GM23248 (cell line): ENCODE data around the gene POMT1. TPM values are rescaled to one million over a fixed set of nuclear protein-coding genes. Genes with fewer than 3 reads are reported as not detected.

Experiments
- DNase-seq: peaks from one replicate; pipeline ENCODE4 v3.0.0-alpha.2; 2015
- H2AFZ ChIP-seq: fragments of 200-600 bp; sonication (generic); 2 replicates; pipeline ENCODE4 v1.6.1; 2016; ENCODE audit warnings: antibody characterized with exemption
- H3F3A ChIP-seq: fragments of 200-600 bp; sonication (generic); 2 replicates; pipeline ENCODE4 v1.6.1; 2016; ENCODE audit warnings: mild to moderate bottlenecking, antibody characterized with exemption, mixed run types; ENCODE audit not compliant: insufficient read depth
- H3K27ac ChIP-seq: fragments of 200-600 bp; sonication (generic); 2 replicates; pipeline ENCODE4 v1.5.1; 2016; ENCODE audit warnings: mild to moderate bottlenecking
- H3K27me3 ChIP-seq: fragments of 200-600 bp; sonication (generic); replicated peaks from 2 replicates; pipeline ENCODE4 v1.6.1; 2016; ENCODE audit warnings: mild to moderate bottlenecking; ENCODE audit not compliant: insufficient read depth
- H3K36me3 ChIP-seq: fragments of 200-600 bp; sonication (generic); 2 replicates; pipeline ENCODE4 v1.6.1; 2016; ENCODE audit warnings: low read depth, mild to moderate bottlenecking
- H3K4me1 ChIP-seq: fragments of 200-600 bp; sonication (generic); 2 replicates; pipeline ENCODE4 v1.6.1; 2016; ENCODE audit warnings: mild to moderate bottlenecking; ENCODE audit not compliant: insufficient read depth
- H3K4me2 ChIP-seq: fragments of 200-600 bp; sonication (generic); one replicate; pipeline ENCODE4 v1.6.1; 2016; ENCODE audit warnings: mild to moderate bottlenecking; ENCODE audit not compliant: unreplicated experiment
- H3K4me3 ChIP-seq: fragments of 200-600 bp; sonication (generic); 2 replicates; pipeline ENCODE4 v1.5.1; 2016; ENCODE audit warnings: mild to moderate bottlenecking
- H3K79me2 ChIP-seq: fragments of 200-600 bp; sonication (generic); 2 replicates; pipeline ENCODE4 v1.6.1; 2016; ENCODE audit warnings: mild to moderate bottlenecking; ENCODE audit not compliant: insufficient read depth
- H3K9ac ChIP-seq: fragments of 200-600 bp; sonication (generic); 2 replicates; pipeline ENCODE4 v1.6.1; 2016; ENCODE audit warnings: mild to moderate bottlenecking
- H3K9me2 ChIP-seq: fragments of 200-600 bp; sonication (generic); 2 replicates; pipeline ENCODE4 v1.6.1; 2016; ENCODE audit warnings: mixed run types, mild to moderate bottlenecking, moderate library complexity; ENCODE audit not compliant: insufficient read depth
- H3K9me3 ChIP-seq: fragments of 200-600 bp; sonication (generic); one replicate; pipeline ENCODE4 v1.6.1; 2017; ENCODE audit warnings: low read depth
- H4K20me1 ChIP-seq: fragments of 200-600 bp; sonication (generic); 2 replicates; pipeline ENCODE4 v1.6.0; 2016; ENCODE audit not compliant: insufficient read depth
- EZH2 ChIP-seq: fragments of 200-600 bp; sonication (generic); IDR thresholded peaks from 2 replicates; pipeline ENCODE4 v1.6.1; 2018; ENCODE audit warnings: antibody characterized with exemption, mild to moderate bottlenecking; ENCODE audit not compliant: insufficient read depth, poor library complexity, severe bottlenecking
- EZH2phosphoT487 ChIP-seq: fragments of 200-600 bp; sonication (generic); IDR thresholded peaks from 2 replicates; pipeline ENCODE4 v1.6.1; 2018; ENCODE audit warnings: antibody characterized with exemption, moderate library complexity, mild to moderate bottlenecking, low read depth; ENCODE audit not compliant: insufficient read depth
- WGBS, 2 experiments: methylation state at CpG; one replicate each; pipeline ENCODE4 v1.1.6; 2015 to 2017; ENCODE audit warnings: low lambda C conversion rate in 2 of 2, low coverage in 1 of 2; ENCODE audit errors: missing lambda C conversion rate in 2 of 2; 5-methylcytosine and 5-hydroxymethylcytosine counted together
- in situ Hi-C: fragments of 300-500 bp; cut with MboI; formaldehyde crosslinking; loops from 2 replicates; pipeline ENCODE4 v1.15.0; 2020
- polyA plus RNA-seq: library from polyadenylated mRNA; unstranded; fragments of >200 nt; fragmentation: Nextera tagmentation; extraction: Ambion mirVana; gene quantifications from 2 replicates; pipeline ENCODE4 v1.2.1, GENCODE V29; 2016
- total RNA-seq: library from RNA; depleted of rRNA; stranded (reverse); fragments of >200 nt; shearing (Covaris generic); gene quantifications from 2 replicates; pipeline ENCODE4 v1.2.3, GENCODE V29; 2014

Gene POMT1
- total and polyA plus RNA-seq, 2 experiments from 2014 or later, result 28.4 to 32.9 TPM

- Histone ChIP-seq H3K27ac (no peak overlapping the region), H3K27me3 (no peaks in the 10 kb centered on the region), H3K9ac (no peak overlapping the region), H3K79me2 (peaks cover 5% of the 10 kb centered on the region; the same call in 1 of the 2 replicates), H3K4me3 (no peak overlapping the region), H3K36me3 (peaks cover 3% of the 10 kb centered on the region), H2AFZ (no peak overlapping the region), H4K20me1 (no peaks in the 10 kb centered on the region), H3K9me2 (no peaks in the 10 kb centered on the region), H3F3A (no peaks in the 10 kb centered on the region; the same call in 1 of the 2 replicates), H3K9me3 (no peaks in the 10 kb centered on the region), H3K4me1 (no peaks in the 10 kb centered on the region), H3K4me2 (no peak overlapping the region)
- TF ChIP-seq EZH2phosphoT487, result no peak
- TF ChIP-seq EZH2, result no peak
- 77 to 78% methylated on average over 23 of the region's 23 CpGs for WGBS, 2 experiments
- peak; percentile 26 for DNase-seq
- in situ Hi-C loops, result no loop called here
These were observed 22.1 kb downstream of the POMT1 start for GRCh38 chr9:131524665-131525315.

- no peak overlapping the region for H3K27ac ChIP-seq
- no peak overlapping the region for H2AFZ ChIP-seq
- WGBS, 2 experiments, result 84% methylated on average over 19 of the region's 19 CpGs
- no peak overlapping the region for H3K4me3 ChIP-seq
- no peak overlapping the region for H3K4me2 ChIP-seq
- TF ChIP-seq EZH2phosphoT487, result no peak
- no peak for TF ChIP-seq EZH2
- H3K9ac ChIP-seq, result no peak overlapping the region
- no peaks in the 10 kb centered on the region for H3K9me3 ChIP-seq
- H3K4me1 ChIP-seq, result peaks cover 4% of the 10 kb centered on the region; the same call in 1 of the 2 replicates
- H3K9me2 ChIP-seq, result no peaks in the 10 kb centered on the region
- H3F3A ChIP-seq, result no peaks in the 10 kb centered on the region; the same call in 1 of the 2 replicates
- H4K20me1 ChIP-seq, result no peaks in the 10 kb centered on the region
- no peak for DNase-seq
- H3K79me2 ChIP-seq, result peaks cover 16% of the 10 kb centered on the region
- no peaks in the 10 kb centered on the region; the same call in 1 of the 2 replicates for H3K36me3 ChIP-seq
- H3K27me3 ChIP-seq, result no peaks in the 10 kb centered on the region
- in situ Hi-C loops, result no loop called here
These were observed 23.2 kb downstream of the POMT1 start for GRCh38 chr9:131525643-131526565.

GRCh38 chr9:131528186-131528585 is 25.5 kb downstream of the POMT1 start:
- TF ChIP-seq EZH2phosphoT487 (no peak), EZH2 (no peak)
- Histone ChIP-seq H3K27ac (no peak overlapping the region), H3K4me1 (peaks cover 4% of the 10 kb centered on the region; the same call in 1 of the 2 replicates), H3K9ac (no peak overlapping the region), H3K36me3 (no peaks in the 10 kb centered on the region; the same call in 1 of the 2 replicates), H3K4me2 (no peak overlapping the region), H4K20me1 (no peaks in the 10 kb centered on the region), H3K9me2 (no peaks in the 10 kb centered on the region), H3F3A (no peaks in the 10 kb centered on the region; the same call in 1 of the 2 replicates), H3K27me3 (no peaks in the 10 kb centered on the region), H3K9me3 (no peaks in the 10 kb centered on the region), H2AFZ (no peak overlapping the region), H3K79me2 (peaks cover 17% of the 10 kb centered on the region), H3K4me3 (no peak overlapping the region)
- 81 to 85% methylated on average over 7 of the region's 7 CpGs for WGBS, 2 experiments
- in situ Hi-C loops, result no loop called here
- DNase-seq, result no peak

- Histone ChIP-seq H3K9ac (no peak overlapping the region), H3K27ac (no peak overlapping the region), H2AFZ (no peak overlapping the region), H3K36me3 (no peaks in the 10 kb centered on the region; the same call in 1 of the 2 replicates), H3F3A (no peaks in the 10 kb centered on the region; the same call in 1 of the 2 replicates), H3K27me3 (no peaks in the 10 kb centered on the region), H3K9me2 (no peaks in the 10 kb centered on the region), H3K4me1 (peaks cover 4% of the 10 kb centered on the region; the same call in 1 of the 2 replicates), H3K4me2 (no peak overlapping the region), H4K20me1 (no peaks in the 10 kb centered on the region), H3K79me2 (peaks cover 17% of the 10 kb centered on the region), H3K4me3 (no peak overlapping the region), H3K9me3 (no peaks in the 10 kb centered on the region)
- no peak for TF ChIP-seq EZH2
- no peak for TF ChIP-seq EZH2phosphoT487
- in situ Hi-C loops, result no loop called here
- DNase-seq, result no peak
- WGBS, 2 experiments, result 96 to 97% methylated on average over 26 to 35 of the region's 35 CpGs
These were observed 26.3 kb downstream of the POMT1 start for GRCh38 chr9:131528886-131529505.
